ENCODE data around the gene FCRL3.

Gene FCRL3

GRCh38 chr1:157682710-157683437 is 17.7 kb downstream of the FCRL3 start:
- DNase-seq (ENCODE audit: low spot score): no peak

GRCh38 chr1:157678721-157679120 is 21.8 kb downstream of the FCRL3 start:
- no peak for DNase-seq (ENCODE audit: low spot score)

- no peak for DNase-seq (ENCODE audit: low spot score)
Observed at GRCh38 chr1:157673008-157673407, 27.6 kb downstream of the FCRL3 start.

GRCh38 chr1:157671895-157672294 is 28.7 kb downstream of the FCRL3 start:
- no peak for DNase-seq (ENCODE audit: low spot score)

DNA sequence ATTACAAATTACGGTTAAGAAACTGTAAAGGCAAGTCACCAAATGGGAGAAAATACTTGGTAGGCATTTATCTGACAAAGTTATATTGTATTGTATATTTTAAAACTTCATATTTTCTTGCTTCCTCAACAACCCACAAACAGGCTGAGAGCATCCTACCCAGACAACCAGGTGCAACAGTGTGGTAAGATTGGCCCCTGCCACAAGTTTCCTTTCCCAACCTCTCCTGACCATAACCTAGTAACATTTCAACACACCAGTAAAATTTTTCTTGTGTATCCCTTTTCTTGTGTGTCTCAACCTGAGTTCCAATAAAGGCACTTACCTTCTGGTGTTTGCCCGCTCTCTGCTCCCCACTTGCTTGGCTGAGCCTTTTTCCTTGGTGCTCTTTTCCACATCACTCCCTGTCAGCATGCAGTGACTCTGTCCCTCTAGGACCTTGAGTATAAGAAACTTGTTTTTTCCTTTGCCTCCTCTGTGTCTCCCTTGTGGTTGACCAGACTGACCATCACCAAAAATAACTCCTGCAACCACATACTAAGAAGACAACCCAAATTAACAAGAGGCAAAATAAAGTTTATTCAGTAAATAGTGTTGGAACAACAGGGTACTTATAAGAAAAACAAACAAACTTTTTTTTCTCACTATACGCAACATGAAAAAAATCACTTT is 40.9 kb downstream of the FCRL3 start:
- DNase-seq (ENCODE audit: low spot score): no peak

DNA sequence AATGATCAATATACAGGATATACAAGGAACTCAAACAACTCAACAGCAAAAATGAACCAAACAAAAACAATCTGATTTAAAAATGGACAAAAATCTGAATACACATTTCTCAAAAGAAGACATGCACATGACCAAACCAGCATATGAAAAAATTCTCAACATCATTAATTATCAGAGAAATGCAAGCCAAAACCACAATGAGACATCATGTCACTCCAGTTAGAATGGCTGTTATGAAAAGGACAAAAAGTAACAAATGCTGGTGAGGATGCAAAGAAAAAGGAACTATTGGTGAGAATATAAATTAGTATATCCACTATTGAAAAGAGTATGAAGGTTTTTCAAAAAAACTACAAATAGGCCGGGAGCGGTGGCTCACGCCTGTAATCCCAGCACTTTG is 42.0 kb downstream of the FCRL3 start:
- no peak for DNase-seq (ENCODE audit: low spot score)

DNA sequence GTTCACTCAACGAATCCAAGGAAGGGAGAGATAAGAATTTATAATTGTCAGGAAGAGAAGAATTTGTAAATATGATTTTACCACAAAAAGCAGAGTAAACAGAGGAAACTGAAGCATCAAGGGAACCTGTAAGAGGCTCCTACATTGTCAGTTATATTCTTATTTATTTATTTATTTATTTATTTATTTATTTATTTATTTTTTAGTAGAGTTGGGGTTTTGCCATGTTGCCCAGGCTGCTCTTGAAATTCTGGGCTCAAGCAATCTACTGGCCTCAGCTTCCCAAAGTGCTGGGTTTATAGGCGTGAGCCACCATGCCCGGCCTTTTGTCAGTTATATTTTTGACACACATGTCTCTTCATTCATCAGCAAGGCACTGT is 47.1 kb downstream of the FCRL3 start:
- no peak for DNase-seq (ENCODE audit: low spot score)

DNA sequence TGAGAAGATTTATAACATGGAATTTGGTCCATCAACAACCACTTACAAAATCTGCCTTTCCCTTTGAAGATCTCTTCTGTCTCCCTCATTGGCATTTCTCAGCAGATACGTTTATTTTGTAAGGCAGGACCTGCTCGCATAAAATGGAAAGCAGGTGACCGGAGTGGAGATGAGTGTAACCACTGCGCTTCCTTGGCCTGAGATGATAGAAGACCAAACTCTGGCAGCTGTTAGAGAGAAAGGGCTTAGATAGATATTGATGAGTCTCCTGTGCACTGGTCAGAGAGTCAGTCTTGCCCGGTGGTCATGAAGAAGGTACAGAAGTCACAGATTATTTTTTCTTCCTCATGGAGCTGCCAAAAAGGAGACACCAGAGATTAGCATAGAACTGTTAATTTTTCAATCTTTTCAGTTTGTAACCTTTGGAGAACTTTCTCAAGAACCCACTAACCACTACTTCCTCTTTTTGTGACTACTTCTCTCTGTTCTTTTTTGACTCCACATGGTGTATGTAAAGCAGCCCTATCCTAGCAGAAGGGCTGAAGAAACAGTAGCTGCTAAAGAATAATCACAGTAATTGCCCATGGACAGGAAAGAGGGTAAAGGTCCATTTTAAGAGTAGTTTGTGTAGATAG is 47.6 kb downstream of the FCRL3 start:
- DNase-seq (ENCODE audit: low spot score): no peak

DNA sequence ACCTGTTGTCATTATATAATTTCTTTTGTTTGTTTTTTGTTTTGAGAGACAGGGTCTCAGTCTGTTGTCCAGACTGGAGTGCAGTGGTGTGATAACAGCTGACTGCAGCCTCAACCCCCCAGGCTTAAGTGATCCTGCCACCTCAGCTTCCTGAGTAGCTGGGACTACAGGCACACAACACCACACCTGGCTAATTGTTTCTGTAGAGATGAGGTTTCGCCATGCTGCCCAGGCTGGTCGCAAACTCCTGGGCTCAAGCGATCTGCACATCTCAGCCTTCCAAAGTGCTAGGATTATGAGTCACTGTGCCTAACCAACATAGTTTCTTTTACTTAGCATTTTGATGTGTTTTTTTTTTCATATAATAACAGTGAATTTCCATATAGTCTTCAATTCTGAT is 52.3 kb downstream of the FCRL3 start:
- no peak for DNase-seq (ENCODE audit: low spot score)

GRCh38 chr1:157646144-157646543 is 54.4 kb downstream of the FCRL3 start:
- no peak for DNase-seq (ENCODE audit: low spot score)

GRCh38 chr1:157641177-157641576 is 59.4 kb downstream of the FCRL3 start:
- no peak for DNase-seq (ENCODE audit: low spot score)

GRCh38 chr1:157639800-157640199 is 60.8 kb downstream of the FCRL3 start:
- no peak for DNase-seq (ENCODE audit: low spot score)

DNA sequence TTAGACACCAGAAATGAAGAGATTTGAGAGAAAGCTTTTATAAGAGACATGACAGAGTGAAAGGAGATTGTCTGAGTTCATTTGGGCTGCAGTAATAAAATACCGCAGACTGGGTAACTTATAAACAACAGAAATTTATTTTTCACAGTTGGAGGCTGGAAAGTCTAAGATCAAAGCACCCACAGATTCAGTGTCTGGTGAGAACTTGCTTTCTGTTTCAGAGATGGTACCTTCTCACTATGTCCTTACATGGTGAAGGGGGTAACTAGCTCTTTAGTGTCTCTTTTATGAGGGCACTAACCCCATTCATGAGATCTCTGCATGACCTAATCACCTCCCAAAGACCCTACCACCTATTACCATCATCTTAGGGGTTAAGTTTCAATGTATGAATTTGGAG is 71.8 kb downstream of the FCRL3 start:
- DNase-seq (ENCODE audit: low spot score): no peak
